HG02884 (cell line): Measurements from ENCODE around the gene TMED3.
"Not testable (repeated sequence)": the region's sequence is repeated elsewhere in the genome, so short reads cannot be mapped to it uniquely, and the experiment has no call there.

ENCODE experiments used
- ATAC-seq: cut with Tn5 transposase; IDR thresholded peaks from one replicate; pipeline ENCODE4 v1.9.1; 2021; ENCODE audit warnings: mild to moderate bottlenecking, moderate library complexity; ENCODE audit not compliant: unreplicated experiment

Gene TMED3

DNA sequence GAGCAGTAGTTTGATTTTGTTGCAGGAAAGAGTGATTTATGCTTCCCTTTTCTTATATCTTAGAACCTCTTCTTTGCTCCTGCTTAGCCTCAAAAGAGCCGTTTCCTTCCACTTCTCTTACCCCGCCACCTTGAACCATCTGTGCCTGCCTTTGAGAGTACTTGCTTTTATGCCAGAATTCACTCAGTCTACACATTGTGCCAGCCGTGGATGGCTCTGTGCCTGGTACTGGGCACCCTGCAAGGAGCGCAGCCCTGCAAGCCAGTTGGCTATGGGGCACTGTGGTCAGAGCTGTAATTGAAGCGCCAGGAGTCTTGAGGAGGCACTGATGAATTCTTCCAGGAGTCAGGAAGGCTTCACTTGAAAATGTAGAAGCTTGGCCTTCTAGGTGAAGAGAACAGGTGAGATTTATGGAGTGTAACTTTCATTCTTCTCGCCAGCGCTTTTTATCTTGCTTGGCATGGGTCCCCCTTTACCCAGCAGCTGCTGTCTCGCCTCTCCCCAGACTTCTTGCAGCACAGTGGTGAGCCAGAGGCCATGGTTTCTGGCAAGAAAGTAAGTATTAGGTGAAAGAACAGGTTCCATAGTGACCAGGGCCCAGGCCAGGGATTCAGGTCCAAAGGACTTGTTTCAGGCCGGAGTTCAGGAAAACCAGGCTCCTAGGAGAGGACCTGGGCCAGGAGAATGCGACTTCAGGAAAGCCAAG, 4.9 kb downstream of the TMED3 start:
- no peak for ATAC-seq

DNA sequence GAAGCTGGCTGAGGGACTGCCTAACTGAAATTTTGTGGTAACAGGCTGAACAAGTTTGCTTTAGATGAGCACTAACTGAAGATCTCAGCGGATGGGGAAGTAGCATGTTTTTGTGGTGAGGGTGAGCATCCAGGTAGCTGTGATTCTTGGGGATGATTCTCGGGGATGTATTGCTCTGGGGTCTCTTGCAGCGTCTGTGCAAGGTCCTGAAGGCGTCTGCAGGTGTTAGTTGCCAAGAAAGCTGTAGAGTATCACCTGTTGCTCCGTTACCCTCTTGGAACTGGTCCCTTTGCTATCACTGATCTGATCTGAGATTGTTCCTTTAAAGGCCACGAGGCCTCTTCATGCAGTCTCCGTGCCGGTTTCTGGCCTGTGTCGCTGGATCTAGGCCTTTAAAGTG, 6.0 kb downstream of the TMED3 start:
- ATAC-seq: no peak

DNA sequence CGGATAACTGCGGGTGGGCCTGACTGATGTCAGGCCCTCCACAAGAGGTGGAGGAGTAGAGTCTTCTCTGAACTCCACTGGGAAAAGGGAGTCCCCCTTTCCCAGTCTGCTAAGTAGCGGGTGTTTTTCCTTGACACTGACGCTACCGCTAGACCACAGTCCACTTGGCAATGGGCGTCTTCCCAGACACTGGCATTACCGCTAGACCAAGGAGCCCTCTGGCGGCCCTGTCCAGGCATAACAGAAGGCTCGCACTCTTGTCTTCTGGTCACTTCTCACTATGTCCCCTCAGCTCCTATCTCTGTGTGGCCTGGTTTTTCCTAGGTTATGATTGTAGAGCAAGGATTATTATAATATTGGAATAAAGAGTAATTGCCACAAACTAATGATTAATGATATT, 9.1 kb downstream of the TMED3 start:
- ATAC-seq: not testable (repeated sequence)

DNA sequence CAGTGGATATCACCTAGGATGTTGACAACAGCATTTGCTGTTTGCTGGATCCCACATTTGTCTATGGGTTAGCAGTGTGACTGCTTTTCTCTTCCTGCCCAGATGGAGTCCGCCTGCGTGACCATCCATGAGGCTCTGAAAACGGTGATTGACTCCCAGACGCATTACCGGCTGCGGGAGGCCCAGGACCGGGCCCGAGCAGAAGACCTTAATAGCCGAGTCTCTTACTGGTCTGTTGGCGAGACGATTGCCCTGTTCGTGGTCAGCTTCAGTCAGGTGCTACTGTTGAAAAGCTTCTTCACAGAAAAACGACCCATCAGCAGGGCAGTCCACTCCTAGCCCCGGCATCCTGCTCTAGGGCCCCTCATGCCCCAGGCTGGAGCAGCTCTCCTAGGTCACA, 11.0 kb downstream of the TMED3 start:
- ATAC-seq: no peak

DNA sequence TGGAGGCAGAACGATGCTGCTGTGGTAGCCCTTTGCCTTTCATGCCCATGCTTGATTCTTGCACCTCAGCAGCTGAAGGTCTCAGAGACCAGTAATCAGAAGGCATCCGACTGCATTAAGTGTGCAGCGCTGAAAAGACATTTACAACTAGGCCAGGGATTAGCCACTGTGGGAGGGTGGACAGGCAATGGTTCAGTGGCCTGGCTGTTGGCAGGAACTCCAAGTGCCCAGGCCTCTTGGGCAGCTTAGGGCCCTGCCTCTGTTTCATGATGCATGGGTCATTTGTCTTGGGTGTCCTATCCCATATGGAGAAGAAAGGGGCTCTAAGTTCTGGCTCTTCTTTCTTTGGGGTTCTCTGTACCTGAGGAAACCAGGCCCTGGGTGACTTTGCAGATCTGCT, 11.4 kb downstream of the TMED3 start:
- ATAC-seq: no peak

DNA sequence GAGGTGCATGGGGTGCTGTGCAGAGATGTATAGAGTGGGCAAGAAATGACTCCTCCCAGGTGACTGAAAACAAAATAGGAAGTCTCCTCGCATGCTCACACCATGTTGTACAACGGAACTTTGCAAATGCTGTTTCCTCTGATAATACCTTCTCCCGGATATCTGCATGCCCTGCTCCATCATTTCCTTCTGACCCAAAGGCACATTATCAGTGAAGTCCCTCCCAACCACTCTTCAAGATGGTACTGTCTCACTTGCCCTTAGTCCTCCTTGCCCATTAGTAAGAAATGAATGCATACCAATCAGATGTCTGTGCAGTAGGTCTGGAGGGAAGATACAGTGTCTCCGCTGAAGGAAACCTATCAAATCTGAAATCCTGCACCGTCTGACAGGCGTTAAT, 12.0 kb downstream of the TMED3 start:
- ATAC-seq: no peak

DNA sequence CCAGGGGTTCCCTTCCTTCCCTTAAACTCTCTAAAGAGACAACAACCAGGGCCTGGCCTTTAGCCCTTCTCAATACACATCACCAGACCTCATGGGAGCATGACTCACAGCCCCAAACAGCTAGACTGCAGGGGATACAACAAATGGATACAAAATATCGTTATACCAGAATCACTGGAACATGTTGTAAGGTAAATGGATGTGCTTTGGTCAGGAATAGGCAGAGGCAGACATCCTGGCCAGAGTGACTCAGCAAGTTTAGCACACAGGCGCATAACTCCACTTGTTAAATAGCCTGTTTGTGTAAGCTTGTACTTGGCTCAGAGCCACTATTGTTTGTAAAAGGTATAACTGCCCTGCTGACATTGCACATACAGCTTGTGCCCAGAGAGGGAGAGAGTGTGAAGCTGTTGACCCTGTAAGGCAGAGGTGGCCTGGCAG, 18.3 kb downstream of the TMED3 start:
- ATAC-seq: no peak

DNA sequence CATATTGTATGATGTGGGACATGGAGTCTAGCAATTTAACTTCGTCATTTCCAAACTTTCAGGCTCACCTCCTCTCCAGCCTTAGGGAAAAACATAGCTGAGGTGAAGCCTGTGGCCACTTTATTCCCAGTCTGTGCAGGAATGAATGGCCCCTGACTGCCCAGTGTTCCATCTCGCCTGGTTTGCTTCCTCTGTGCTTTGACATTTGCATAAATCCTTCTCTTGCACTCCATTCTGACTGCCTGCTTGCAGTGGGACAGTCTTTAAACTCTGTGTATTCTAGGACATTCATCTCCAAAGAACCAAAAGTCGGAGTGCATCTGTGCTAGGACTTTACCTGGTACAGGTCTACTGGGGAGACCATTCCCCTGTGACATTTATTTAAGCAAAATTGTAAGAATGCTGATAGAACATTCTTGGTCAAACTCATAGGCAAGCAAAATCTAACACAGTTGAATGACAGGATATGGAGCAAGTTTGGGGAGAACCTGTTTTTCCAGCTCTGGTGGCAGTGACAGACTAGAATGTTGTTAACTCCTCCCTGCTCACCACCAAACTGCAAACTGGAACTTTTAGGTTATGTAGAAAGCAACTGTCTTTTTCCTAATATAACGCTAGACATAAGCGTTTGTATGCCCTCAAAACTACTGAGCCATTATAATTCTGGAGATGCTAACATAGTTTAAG, 22.1 kb downstream of the TMED3 start:
- no peak for ATAC-seq

DNA sequence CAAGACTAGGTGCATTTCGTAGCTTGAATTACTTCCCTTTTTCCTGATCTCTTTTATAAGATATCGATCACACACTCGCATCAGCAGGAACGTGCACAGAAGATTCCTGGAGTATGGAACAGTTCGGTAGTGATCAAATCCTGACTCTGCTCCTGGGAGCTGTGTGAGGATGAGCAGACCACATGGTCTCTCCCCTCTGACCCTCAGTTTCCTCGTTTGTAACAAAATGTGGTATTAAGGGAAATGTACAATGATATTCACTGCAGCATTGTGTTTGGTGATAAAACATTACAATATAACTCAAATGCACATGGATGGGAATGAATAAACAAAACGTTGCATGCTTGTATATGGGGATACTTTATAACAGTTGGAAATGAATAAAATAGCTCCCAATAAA, 26.7 kb downstream of the TMED3 start:
- no peak for ATAC-seq

DNA sequence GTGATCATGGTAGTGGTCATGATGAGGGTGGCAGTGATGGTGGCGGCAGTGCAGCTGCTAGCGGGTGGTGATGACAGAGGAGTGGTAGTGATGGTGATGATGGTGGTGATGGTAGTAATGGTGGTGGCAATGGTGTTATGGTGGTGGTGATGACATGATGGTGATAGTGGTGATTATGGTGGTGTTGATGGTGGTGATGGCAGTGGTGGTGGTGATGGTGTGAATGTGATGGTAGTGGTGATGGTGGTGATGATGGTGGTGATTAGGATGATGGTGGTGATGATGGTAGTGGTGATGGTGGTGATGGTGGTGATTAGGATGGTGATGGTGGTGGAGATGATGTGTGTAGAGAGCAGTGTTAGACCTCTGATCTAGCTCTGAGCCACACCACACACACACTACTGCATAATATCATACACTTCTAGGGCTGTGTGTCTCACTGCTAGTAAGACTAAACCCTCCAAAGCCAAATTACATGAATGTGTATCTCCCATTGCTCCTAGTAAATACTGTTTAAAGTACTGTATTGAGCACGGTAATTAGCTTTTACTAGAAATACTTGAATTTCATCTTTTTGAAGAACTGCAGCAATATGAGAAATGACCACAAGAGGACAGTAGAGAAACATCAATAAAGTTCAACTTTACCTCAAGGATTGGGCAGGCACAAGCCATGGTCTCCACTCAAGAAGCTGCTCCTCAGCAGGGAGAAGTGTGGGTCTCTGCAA, 28.8 kb downstream of the TMED3 start:
- ATAC-seq: no peak

DNA sequence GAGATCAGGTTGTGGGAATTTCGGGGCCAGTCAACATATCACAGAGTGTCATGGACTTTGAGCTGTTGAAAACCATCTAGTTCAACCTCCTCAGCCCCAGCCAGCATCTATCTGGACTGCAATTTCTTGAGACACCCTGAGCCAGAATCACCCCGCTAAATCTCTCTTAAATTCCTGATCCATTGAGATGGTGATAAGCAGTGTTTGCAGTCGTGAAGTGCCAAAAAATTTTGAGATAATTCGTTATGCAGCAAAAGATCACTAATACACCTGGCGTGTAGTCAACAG, 29.3 kb downstream of the TMED3 start:
- no peak for ATAC-seq

DNA sequence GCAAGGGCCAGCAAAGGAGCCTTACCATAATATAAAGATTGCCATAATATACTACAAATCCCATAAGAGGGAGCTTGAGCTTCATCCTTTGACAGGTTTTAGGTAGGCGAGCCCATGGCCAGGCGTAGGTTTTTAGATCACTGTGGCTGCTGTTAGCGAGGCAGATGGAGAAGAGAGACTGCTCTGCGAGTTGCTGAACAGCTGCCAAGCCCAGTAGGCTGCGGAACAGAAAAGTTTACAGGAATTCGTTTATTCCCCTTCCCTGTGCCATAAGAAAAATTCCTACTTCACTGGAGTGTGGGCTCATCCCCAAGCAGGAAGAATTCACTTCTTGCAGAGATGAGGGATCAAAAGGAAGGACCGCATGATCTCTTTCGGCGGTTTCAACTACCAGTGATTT, 30.5 kb downstream of the TMED3 start:
- no peak for ATAC-seq

DNA sequence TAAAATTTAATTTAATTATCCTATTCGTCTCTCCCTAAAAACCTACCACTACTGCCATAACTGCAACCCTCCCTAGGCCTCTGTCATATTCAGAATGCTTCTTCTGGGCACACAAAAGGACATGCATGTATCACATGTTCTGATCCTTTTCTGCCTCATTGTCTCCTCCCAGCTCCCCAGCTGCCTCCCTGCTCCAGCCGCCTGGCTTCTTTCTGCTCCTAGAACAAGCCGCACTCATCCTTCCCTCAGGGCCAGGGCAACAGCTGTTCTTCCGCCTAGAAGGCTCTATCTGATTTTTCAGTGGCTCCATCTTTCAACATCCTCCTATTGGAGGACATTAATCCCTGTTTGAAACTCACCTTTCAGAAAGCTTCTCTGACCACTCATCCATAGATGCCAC, 38.6 kb downstream of the TMED3 start:
- no peak for ATAC-seq

DNA sequence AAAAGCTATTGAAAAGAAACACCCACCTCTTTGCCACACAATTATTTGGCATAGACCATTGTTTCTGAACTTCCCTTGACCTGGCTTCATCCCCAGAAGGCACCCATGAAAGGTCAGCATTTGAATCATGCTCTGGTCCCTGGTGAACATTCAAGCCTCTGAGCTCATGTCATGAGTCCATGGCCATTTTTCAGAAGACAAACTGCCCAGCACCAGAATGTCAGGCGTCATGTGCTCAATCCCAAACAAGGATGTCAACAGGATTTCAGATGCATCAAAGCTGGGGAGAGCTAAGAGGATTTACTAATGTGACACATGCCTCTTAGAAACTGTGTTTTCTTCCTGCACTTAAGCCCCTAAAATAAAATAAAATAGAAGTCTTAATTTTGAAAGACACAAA, 41.3 kb downstream of the TMED3 start:
- ATAC-seq: no peak

DNA sequence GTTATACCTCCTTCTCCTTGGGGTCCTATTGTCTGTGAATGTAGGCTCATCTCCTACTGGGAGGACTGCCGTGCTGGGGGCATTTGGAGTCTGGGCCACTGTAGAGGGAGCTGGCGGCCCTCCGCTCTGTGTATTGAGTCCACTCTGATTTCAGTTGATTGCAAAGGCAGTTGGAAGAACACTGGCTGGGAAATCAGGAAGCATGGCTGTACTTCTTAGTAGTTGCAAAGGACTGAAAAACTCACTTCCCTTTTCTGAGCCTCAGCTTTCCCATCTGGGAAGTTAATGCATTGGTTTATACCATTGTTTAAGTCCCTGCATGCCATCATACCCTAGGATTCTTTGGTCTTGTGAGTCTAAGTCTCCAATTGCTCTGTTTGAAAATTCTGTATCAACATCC, 46.7 kb downstream of the TMED3 start:
- ATAC-seq: no peak

DNA sequence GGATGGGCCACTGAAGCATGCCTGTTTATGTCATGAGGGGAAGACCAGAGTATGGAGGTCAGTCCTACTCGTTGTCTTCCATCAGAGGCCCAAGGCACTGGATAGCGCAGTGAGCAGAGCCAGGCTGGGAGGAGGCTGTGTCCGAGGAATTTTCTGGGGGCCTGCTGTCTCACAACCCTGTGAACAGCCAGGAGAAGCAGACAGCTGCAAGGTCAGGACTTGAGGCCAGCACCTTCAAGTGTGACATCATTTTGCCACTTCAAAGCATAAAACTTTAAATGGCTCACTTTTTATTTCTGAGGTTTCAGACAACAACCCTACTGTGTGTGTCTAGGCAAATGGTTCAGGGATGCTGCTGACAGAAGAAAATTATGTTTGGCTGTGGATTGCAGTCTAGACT, 47.2 kb downstream of the TMED3 start:
- ATAC-seq: no peak

DNA sequence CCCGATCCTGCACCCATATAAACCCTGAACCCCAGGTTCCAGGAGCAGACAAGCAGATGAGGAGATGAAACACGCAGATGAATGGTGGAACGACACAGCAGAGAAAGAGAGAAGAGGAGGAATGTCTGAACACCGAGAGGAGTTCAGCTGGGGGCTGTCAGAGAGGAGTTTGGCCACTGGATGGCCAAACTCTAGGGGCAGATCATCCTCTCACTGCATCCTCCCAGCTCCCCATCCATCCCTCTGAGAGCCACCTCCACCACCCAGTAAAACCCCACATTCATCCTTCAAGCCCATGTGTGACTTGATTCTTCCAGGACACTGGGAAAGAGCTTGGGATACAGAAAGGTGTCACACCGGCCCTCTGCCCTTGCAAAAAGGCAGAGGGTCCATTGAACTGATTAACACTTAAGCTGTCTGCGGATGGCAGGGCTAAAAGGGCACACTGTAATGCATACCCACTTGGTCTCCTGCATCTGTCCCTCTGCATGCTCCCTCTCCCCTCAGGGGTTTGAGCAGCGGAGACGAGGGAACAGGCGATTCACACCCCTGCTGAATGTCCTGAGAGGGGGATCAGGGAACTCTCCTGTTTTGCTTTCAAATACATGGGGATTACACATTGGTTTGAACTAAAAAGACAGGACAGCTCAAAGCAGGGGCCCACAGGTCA, 53.8 kb downstream of the TMED3 start:
- ATAC-seq: no peak

DNA sequence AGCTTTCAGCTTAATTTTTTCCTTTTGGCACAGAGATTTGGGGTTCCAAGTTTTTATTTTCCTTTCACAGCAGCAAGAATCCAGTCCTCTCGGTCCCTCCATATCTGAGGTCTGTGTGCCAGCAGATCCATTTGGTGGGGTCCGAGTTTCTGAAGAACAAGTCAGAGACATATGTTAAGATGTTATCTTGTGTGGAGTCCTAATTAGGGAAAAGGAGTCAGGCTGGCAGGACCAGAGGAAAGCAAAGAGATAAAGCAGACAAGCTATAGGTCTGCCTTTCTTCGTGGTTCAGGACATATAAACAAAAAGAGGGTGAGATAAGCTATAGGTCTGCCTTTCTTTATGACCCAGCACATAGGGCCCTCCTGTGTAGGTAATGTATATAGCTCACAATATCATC, 54.9 kb downstream of the TMED3 start:
- ATAC-seq: no peak

DNA sequence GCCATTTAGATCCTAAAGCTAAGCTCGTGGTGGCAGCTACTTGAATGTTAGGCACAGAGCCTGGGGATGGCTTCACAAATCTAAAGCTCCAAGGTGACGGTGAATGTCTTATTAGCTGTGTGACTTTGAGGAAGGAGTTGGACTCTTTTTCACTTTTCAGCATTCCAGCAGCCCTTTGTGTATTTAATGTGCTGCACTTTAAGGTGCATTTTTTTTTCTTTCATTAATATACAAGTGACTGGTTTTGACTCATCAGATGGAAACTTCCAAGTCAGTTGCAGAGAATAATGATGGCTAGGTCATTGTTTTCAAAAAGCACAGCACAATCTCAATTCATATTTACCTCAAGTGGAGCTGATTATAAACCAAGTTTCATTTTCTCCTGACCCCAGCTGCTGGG, 55.8 kb downstream of the TMED3 start:
- no peak for ATAC-seq

DNA sequence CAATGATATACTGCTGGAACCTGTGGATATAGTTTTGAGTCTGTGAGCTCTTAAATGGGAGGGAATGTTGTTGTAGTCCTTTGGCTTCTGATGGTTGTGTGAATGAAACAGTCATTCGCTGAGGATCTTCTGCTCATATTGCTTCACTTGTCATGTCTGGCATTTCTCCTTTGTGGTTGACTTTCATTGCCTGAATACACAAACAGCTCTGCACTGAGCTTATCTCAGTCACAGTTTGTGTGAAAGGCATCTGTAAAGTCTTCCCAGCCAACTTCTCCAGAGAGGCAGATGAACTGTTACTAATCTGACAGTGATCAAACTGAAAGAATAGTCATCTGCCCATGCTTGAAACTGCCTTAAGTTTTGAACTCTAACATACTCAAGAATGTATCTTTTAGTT, 59.8 kb downstream of the TMED3 start:
- no peak for ATAC-seq

DNA sequence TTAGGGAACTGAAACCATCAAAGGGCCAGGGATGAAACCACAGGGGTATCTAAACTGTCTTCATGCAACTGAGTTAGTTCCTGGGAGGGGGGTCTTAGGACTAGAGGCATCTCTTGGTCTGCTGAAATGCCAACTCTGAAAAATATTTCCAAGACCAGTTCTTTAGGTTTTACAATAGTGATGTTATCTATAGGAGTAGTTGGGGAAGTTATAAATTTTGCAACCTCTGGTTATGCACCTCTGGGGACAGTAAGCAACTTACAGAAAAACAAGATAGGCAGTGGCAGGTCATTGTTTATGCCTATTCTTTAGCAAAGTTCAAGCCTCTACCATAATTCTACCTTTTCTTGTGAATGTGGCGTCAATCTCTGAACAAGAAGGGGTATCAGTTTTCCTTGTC, 60.7 kb downstream of the TMED3 start:
- no peak for ATAC-seq

DNA sequence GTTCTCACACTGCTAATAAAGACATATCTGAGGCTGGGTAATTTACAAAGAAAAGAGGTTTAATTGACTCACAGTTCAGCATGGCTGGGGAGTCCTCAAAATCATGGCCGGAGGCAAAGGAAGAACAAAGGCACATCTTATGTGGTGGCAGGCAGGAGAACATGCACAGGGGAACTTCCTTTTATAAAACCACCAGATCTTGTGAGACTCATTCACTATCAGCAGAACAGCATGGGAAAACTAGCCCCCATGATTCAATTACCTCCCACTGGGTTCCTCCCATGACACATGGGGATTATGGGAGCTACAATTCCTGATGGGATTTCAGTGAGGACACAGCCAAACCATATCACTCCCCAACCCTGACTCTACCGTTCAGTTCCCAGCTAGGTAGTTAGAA, 61.5 kb downstream of the TMED3 start:
- ATAC-seq: no peak
